CD4-positive, alpha-beta T cell treated with Interleukin-4 for 1 hour (primary cell): ENCODE results near the gene GRHL1.
"Not testable (repeated sequence)": the region's sequence is repeated elsewhere in the genome, so short reads cannot be mapped to it uniquely, and the experiment has no call there.

Experiments
- DNase-seq, 2 donors: peaks; one replicate each; pipeline ENCODE4 v3.0.0-alpha.2; 2020 to 2022

GRHL1 gene

DNA sequence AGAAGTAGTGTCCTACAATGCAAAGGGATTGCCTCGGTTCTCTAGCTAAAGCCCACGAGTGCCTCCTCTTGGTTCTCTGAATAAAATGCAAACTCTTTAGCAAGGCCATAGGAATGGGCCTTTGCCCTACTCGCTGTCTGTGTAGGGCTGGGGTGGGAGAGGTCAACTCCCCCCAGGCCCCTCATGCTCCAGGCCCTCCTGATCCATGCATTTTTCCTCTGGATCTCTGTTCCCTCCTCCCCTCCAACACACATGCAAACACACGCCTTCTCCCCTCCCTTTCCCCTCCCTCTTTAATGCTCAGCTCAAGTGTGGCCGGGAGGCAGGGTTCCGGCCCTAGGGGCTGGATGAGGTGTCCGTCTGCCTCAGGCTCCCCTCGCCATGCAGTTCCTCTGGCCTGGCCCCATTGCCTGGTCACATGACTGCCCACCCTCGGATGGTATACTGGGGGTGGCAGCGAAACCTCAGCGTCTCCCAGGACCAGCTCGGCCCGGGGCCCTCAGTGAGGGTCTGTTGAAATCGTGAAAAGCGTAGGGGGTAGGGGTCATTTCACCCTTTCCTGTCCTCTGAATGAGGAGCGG is 77.0 kb downstream of the GRHL1 start:
- no peak for DNase-seq

DNA sequence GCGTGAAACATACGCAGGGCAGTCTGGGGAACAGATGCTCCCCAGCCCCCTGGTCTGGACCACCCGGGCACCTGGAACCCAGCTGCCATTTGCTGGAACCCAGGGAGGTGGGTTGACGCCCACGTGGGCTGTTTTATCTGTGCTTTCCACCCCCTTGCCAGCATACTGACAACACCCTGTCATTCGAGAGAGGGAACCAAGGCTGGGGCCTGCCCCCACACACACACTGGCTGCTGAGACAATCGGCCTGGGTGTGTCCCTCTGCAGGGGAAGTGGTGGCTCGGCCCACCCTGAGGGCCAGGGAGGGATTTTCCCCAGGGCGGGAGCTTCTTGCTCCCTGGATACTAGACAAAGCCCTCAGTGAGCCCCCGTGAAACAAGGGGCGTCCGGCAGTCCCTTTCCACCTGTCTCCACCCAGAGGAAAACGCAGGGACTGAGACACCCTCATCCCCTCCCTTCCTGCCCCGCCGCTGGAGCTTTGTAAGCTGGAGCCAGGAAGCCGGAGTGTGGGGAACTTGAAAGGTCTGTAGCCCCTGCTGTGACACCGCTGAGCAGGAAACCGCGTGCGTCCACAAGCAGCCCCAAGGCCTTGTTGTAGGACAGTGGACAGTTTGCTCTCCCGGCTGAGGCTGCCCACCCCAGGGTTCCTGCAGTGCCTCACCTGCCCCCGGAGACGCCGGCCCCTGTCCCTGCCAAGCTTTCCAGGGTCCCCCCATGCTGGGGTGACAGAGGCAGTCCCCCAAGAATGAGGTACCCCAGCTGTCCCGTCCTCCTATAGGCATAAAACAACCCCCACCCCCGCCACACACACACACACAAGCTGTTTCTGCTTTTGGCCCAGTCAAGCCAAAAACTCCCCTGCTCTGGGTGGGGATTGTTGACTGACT is 77.7 kb downstream of the GRHL1 start:
- DNase-seq = peak; percentile 72 to 86

DNA sequence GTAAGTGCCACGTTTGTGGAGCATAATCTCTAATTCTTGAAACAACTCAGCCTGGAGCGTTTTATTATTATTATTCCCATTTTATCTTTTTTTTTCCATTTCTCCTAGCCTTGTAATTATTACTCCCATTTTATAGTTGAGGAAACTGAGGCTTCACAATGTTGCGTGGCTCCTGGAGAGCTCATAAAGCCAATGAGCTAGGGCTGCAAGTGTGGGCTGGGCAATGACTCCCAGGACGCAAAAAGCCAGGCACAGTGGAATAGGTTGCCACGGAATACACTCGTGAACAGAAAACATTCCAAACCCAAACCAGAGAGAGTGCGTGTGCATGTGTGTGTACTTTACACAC is 78.4 kb downstream of the GRHL1 start:
- DNase-seq = no peak

DNA sequence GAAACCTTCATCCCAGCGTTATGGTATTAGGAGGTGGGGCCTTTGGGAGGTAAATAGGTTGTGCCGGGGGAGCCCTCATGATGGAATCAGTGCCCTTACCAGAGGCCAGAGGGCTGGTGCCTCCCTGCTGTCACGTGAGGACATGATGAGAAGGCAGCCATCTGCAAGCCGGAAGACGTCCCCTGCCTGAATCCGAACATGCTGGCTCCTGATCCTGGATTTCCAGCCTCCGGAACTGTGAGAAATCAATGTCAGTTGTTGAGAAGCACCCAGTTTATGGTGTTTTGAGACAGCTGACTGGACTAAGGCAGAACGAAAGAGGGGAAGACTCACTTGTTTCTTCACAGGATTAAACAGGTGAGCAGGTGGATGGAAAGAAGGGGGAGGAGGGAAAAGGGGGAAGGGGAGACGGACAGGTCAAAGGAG is 78.8 kb downstream of the GRHL1 start:
- DNase-seq = no peak

DNA sequence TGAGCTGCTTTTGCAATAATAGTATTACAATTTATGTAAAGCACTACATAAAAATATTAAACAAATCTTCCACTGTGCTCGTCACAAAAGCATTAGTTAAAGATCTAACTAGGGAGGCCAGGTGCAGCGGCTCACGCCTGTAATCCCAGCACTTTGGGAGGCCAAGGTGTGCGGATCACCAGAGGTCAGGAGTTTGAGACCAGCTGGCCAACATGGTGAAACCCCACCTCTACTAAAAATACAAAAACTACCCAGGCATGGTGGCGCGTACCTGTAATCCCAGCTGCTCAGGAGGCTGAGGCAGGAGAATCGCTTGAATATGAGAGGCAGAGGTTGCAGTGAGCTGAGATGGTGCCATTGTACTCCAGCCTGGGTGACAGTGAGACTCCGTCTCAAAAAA is 79.3 kb downstream of the GRHL1 start:
- not testable (repeated sequence) for DNase-seq

DNA sequence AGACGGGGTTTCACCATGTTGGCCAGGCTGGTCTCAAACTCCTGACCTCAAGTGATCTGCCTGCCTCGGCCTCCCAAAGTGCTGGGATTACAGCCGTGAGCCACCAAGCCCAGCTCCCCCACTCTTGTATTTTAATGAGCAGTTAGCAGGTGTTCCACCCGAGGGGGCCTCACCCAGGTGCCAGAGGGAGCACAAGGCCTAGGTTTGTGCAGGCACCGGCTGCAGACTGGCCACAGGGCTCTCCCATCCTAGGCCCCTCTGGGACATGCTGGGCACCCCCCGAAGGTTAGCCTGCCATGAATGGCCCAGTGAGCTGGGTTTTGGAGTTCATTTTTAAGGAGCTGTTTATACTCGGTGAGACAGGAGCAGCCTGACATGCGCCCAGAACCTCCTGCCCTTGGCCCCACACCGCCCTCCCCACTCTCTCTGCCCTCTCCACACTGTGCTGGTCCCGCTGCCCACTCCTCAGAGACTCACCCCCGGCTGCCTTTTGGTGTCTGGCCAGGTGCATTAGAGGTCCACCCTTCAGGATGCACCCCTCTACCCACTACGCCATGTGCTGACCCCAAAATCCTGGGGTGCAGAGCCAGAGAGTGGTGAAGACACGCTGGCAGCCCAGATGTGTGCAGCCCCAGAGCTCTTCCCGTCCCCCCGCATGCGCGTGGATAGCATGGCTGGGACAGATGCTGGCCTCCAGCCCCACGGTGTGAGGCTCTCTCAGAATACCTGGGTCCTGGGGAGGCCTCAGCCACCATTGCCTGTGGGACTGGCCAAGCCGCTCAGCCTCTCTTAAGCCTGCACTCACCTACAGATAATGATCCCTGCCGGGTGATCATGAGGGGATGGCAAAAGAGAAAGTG is 80.6 kb downstream of the GRHL1 start:
- no peak for DNase-seq

DNA sequence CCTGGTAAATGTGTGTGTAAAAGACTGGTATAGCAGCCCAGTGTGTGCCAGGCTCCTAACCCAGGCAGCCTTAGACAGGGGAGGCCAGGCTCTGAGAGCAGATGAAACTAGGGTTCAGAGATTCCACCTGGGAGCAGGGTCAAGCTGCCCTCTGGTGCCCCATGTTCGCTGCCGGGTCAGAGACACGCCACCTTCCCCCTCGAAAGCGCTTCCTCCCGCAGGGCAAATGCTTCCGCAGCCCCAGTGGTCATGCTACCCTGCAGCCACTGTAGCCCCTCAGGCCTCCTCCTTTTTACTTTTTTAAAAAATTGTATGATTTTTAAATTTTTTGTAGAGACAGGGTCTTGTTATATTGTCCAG is 81.2 kb downstream of the GRHL1 start:
- DNase-seq = no peak

DNA sequence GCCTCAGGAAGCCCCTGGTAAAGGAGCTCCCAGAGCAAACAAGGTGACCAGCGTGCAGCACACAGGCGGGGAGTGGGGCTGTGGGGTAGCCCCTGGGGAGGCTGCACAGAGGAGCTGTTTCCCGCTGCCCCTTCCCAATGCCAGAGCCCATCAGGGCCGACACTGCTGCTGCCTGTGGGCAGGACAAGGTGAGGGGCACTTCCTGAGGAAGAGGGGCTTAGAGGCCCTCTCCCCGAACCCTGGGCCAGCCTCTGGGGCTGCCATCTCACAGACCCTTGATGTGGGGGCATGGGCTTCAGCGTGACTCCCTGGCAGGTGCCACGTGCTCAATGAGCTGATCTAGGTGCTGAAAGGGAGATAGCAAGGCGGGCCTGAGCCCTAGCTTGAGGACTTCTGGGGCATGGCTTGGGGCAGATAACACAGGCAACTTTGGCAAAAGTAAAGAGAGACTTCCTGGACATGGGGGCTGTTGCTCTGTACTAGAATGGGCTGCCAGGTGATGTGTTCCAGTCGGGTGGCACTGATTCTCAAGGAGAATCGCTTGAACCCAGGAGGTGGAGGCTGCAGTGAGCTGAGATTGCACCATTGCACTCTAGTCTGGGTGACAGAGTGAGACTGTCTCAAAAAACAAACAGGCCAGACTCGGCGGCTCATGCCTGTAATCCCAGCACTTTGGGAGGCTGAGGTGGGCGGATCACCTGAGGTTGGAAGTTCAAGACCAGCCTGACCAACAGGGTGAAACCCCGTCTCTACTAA is 81.9 kb downstream of the GRHL1 start:
- DNase-seq = no peak

DNA sequence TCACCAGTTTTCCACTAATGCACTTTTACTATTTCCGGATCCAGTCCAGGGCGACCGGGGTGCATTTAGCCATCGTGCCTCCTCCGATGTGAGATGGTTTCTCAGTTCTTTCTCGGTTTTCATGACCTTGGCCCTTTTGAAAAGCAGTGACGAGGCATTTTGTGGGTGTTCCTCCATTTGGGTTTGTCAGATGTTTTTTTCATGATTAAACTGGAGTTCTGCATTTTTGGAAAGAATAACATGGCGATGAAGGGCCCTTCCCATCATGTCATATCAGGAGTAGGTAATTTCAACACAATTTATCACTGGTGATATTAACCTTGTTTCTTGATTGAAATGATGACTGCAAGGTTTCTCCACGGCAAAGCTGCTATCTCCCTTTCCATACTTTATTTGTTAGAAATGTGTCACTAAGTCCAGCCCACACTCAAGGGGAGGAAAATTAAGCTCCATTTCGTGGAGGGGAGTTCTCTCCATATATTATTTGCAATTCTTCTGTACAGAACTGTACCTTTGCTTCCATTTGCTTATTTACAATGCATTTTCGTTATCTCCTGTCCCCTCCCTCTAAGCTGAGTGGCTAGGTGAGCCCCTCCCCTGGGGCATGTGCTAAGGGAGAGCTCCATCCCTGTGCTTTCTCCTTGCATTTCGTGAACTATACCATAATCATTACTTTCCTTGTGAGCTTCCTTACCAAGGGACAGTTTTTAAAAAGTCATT is 83.0 kb downstream of the GRHL1 start:
- no peak for DNase-seq

DNA sequence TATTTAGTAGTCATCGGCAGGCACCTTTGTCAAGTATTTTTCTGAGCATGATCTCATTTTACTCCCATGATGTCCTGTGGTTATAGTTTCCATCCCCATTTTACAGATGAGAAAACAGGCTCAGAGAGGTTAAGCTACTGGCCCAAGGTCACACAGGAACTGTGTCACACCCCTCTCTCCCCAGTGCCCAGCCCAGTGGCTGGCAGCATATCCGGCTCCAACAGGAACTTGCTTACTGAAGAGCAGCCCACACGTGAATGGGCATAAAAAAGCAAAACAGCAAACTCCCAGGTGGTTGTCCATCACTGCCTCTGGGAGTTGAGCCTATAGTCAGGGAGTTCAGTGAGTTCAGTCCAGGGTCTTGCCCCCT is 83.5 kb downstream of the GRHL1 start:
- DNase-seq = peak in 1 of 2 donors; percentile 26

DNA sequence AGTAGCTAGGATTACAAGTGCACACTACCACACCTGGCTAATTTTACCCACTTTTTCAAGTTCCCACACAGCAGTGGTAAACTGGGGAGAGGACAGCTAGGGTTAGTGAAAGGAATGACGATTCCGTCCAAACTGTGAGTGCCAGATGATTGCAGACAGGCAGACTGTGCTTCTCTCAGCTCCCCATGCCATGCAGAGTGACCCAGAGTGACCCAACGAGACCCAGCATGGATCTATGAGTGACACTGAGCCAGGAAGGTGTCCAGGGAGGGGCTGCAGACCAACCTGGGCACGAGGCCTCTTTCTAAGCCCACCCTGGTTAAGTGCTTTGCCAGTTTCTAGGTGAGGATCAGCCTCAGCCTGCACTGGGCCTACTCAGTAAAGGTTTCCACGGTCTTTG is 84.1 kb downstream of the GRHL1 start:
- no peak for DNase-seq

DNA sequence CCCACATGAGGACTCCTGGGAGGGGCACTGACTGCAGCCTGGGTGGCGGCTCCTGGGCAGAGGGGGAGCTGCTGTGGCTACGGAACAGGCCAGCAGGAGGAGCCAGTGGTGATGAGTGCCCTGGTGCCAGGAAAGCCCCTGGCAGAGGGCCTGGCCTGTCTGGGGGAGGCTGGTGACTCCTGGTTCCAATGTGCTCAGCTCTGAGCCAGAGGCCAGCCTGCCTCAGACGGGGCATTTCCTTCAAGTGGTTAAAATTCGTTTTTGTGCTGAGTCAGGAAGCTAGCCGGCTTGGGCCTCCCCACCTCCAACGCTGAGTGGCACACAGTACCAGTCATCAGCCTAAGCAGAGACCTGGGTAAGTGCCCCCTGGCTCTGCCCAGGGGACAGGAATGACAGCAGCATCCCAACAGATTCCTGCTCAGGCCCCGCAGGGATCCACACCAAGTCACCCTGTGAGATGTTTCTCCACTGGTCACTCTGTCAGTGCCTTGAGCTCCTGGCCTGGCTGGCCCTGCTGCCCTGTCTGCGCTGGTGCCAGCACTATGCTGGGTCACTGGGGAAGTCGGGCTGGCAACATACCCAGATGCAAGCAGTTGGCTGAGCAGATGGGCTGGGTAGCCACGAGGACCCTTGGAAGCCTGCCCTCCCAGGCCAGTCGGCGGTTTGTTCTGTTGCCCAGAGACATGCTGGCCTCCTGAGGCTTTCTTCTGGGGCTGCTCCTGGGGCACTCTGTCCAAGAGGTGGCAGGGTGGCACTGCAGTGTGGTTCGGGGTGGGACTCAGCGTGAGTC is 84.8 kb downstream of the GRHL1 start:
- DNase-seq = peak; percentile 66 to 77

DNA sequence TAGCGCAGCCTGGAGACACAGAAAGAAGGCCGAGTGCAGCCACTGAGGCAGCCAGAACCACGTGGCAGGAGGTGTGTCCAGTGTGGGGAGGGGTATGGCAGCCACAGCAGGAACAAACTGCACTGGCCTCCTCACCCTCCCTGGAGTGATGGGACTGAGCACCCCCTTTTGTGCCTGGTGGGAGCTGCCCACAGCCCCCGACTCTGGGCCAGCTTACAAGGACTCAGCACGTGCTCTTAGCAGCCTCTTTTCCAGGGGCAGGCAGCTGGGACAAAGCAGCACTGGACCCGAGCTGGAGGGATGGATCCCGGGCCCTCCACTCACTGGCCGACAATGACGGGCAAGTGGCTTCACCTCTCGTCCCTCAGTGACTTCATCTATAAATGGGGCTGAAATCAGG is 86.6 kb downstream of the GRHL1 start:
- DNase-seq = no peak

DNA sequence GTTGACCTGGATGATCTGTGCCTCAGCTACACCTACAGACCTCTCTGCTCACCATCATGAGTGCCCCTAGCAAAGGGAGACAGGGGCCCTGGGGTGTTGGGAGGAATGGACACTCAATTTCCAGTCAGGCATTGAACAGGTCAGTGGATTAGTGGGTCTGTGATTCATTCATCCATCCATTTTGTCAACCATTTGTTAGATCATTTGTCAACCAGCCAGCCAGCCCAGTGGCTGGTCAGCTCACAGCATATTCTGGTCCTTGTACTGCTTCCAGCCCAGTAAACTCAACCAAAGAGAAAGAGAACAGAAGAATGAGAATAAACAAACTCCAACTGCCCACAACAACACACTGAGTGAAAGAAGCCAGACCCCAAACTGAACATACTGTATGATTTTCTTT is 87.2 kb downstream of the GRHL1 start:
- DNase-seq = no peak

DNA sequence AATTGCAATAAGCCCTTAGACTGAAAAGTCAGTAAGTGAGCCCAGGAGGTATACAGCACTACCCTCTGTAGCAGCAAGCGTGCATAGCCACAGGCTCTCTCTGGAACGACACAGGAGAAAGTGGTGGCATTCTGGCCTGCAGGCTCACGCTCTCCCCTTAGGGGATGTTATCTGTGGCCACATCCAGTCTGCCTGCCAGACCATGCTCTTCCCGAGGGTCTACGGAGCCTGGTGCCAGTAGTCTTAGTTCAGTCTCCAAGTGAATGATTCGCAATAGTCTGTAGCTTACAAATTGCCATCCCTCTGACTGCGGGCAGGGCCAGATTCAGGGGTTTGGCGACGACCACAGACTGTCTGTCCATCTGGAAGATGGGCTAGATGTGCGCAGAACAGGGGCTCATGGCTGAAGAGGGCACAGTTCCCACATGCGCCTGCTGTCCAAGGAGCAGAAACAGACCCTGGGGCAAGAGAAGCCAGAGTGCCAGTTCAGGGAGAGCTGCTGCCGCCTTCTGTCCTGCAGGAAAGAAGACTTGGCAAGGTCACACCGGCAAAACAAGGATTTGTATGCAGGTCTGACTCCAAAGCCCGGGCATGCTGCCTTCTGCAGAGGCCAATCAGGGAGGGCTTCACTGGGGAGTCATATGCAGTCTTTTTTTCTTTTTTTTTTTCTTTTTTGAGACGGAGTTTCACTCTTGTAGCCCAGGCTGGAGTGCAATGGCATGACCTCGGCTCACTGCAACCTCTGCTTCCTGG is 88.3 kb downstream of the GRHL1 start:
- no peak for DNase-seq

DNA sequence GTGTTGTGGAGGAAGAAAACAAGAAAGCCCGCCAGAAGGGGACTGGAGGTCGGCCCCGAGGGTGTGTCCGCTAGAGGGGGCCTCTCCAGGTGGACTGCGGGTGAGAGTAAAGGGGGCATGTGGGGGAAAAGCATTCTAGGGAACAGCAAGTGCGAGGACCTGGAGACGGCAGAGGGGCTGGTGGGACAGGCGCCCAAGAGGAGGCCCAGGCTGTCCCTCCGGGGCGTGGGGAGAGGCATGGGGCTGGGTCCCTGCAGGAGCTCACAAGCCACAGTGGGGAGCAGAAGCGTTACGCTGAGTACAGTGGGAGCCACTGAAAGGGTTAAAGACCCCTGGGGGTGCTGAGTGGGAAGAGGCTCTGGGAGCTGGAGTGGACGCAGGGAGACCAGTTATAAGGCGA is 90.2 kb downstream of the GRHL1 start:
- no peak for DNase-seq

DNA sequence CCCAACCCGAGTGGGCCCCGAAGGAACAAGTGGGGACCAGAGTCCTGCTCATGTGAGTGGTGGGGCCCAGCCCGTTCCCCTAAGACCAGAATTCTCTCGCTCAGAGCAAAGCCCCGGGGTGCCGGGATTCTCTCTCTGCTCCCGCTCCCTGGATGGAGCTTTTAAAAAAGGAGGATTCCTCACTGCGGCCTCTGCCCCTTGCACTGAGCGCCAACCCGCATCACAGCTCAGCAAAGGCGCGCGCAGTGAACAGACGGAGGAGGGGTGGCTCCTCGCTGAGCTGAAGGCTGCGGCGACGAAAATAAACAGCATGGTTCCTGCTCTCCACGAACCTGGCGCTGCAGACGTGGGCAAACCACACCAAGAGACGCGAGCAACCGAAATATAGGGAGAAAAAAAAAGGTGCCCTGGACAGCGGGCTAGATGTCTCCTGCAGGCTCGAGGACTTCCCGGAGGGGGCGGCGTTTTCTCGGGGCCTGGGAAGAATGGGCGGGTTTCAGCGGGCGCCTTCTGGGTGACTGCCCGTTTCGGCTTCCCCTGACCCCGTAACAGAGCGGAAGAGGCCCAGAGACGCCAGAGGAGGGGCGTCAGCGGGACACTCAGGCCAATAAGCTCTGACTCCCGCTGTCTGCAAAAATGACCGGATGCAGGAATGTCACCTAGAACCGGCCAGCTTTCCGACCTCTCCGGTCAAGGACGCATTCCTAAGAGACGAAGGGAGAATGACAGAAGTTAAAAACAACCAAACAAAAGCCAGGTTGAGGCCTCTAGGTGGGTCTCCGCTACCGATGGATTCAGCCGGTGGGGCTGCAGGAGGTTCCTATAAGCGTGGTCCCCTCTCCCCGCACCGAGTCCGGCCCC is 91.0 kb downstream of the GRHL1 start:
- peak; percentile 33 to 61 for DNase-seq

DNA sequence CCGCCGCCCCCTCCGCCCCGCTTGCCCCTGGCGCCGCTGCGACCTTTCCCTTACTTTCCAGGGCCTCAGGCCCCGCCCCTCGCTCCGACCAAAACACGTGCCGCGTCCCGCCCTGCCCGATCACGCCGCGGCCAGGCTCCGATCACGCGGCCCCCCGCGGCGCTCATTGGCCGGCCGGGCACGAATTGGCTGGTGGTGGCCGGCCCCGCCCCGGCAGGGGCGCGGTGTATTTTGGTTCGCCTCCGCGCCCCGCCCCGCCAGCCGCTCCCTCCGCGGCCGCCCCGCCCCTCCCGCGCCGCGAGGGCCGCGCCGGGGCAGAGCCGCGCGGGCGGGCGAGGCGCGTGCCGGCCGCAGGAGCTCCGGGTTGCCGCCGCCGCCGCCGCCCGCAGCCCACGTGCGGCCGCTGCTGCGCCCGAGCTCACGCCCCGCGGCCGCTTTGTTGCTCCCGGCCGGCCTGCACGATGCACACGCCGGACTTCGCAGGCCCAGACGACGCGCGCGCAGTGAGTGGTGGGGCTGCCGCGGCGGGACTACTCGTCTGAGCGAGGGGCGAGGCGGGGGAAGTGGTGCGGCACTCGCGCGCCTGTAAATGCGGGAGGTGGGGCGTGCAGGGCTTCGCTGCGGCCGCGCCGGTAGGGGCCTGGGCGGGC is 91.9 kb downstream of the GRHL1 start, which contains the start of gene KLF11:
Gene KLF11 (plus strand): TSS at position 295 of the 650 bp plus-strand sequence. CDS start 167 bp downstream, at position 462.
- DNase-seq = peak; percentile 89
